K562 (cell line): ENCODE measurements around the gene TFCP2L1. TPM values are rescaled to one million over a fixed set of nuclear protein-coding genes. Genes with fewer than 3 reads are reported as not detected.

Experiments
- ATAC-seq: fragments of 200-7000 bp; cut with Tn5 transposase; 3 replicates; pipeline ENCODE4 v1.9.1; 2020; ENCODE audit warnings: moderate library complexity
- BruUV-seq: library from RNA; stranded (reverse); fragments of 400-500 nt; replicated peaks from 2 replicates; lab custom pipeline; 2021; lab: Mats Ljungman, UMichigan
- CTCF ChIA-PET: fragments of 300-600 bp; formaldehyde crosslinking; extraction: SDS; loops from one replicate; lab custom pipeline; 2021; ENCODE audit warnings: low intra/inter-chr PET ratio; lab: Yijun Ruan, JAX
- POLR2A ChIA-PET: fragments of 300-600, 350-650 bp; sonication (Branson Sonifier 250); formaldehyde crosslinking; extraction: SDS; loops from one replicate; lab custom pipeline; 2021; ENCODE audit warnings: antibody characterized with exemption, inconsistent platforms; lab: Yijun Ruan, JAX
- DNase-seq, 4 experiments: peaks; one replicate each; pipeline versions ENCODE4 v3.0.0 to v3.0.0-alpha.2; 2011 to 2018; ENCODE audit warnings: low spot score in 3 of 4, mixed read lengths in 3 of 4; ENCODE audit errors: extremely low read depth in 1 of 4
- FAIRE-seq: peaks from 2 replicates; lab custom pipeline; 2011; peaks lifted over from hg19 to GRCh38; lab: Jason Lieb, UNC
- H2AFZ ChIP-seq: 2 replicates; pipeline ENCODE4 v1.6.0; 2011; ENCODE audit warnings: low read depth, low read length, control low read depth, inconsistent platforms
- H3K27ac ChIP-seq: fragments of 200-600 bp; 3 replicates; pipeline ENCODE4 v1.8.0; 2011; ENCODE audit warnings: low read depth, mild to moderate bottlenecking, control low read depth, inconsistent platforms, low read length, moderate library complexity, mixed read lengths; ENCODE audit errors: extremely low read depth
- H3K27me3 ChIP-seq, 2 experiments: fragments of 300-600 bp in 1 of 2; 2 replicates in 1 of 2; 3 replicates in 1 of 2; pipeline versions ENCODE4 v1.6.0 to v1.8.0; 2011; ENCODE audit warnings: inconsistent platforms in 2 of 2, low read length in 2 of 2, mild to moderate bottlenecking in 1 of 2, mixed read lengths in 1 of 2, moderate library complexity in 1 of 2; ENCODE audit not compliant: control insufficient read depth in 2 of 2, insufficient read depth in 2 of 2
- H3K36me3 ChIP-seq: fragments of 300-600 bp; 3 replicates; pipeline ENCODE4 v1.8.0; 2011; ENCODE audit warnings: mild to moderate bottlenecking, low read length, inconsistent platforms; ENCODE audit not compliant: control insufficient read depth, insufficient read depth
- H3K4me1 ChIP-seq, 2 experiments: fragments of 200-600 bp in 1 of 2; replicated peaks in 1 of 2; 2 replicates in 1 of 2; 3 replicates in 1 of 2; pipeline versions ENCODE4 v1.5.1 to v1.8.0; 2011; ENCODE audit warnings: inconsistent platforms in 2 of 2, low read length in 2 of 2, mild to moderate bottlenecking in 1 of 2, mixed read lengths in 1 of 2, moderate library complexity in 1 of 2; ENCODE audit not compliant: control insufficient read depth in 2 of 2, insufficient read depth in 2 of 2
- H3K4me2 ChIP-seq: 2 replicates; pipeline ENCODE4 v1.6.1; 2011; ENCODE audit warnings: low read length, control low read depth, inconsistent platforms, mixed read lengths; ENCODE audit not compliant: insufficient read depth
- H3K4me3 ChIP-seq: fragments of 200-600 bp; sonication (generic), shearing (Covaris generic); 2 replicates; pipeline ENCODE4 v1.5.1; 2016; ENCODE audit warnings: control low read depth, inconsistent platforms
- H3K79me2 ChIP-seq: fragments of 200-600 bp; 3 replicates; pipeline ENCODE4 v1.8.0; 2011; ENCODE audit warnings: low read length, inconsistent platforms; ENCODE audit not compliant: control insufficient read depth, insufficient read depth
- H3K9ac ChIP-seq, 2 experiments: 2 replicates each; pipeline versions ENCODE4 v1.6.0 to v1.6.1; 2011; ENCODE audit warnings: low read depth in 2 of 2, low read length in 2 of 2, control low read depth in 1 of 2, inconsistent platforms in 1 of 2, mild to moderate bottlenecking in 1 of 2, mixed read lengths in 1 of 2; ENCODE audit not compliant: insufficient read depth in 1 of 2
- H3K9me1 ChIP-seq: one replicate; pipeline ENCODE4 v1.6.0; 2011; ENCODE audit warnings: inconsistent platforms, mild to moderate bottlenecking, low read length, moderate library complexity; ENCODE audit not compliant: control insufficient read depth, insufficient read depth
- H3K9me3 ChIP-seq: replicated peaks from 2 replicates; pipeline ENCODE4 v1.5.1; 2011; ENCODE audit warnings: low read depth, low read length, inconsistent platforms; ENCODE audit not compliant: control insufficient read depth, insufficient read depth
- H4K20me1 ChIP-seq: replicated peaks from 2 replicates; pipeline ENCODE4 v1.6.1; 2011; ENCODE audit warnings: low read length, inconsistent platforms, mixed read lengths; ENCODE audit not compliant: control insufficient read depth, insufficient read depth
- CBX1 ChIP-seq: sonication (generic); IDR thresholded peaks from 2 replicates; pipeline ENCODE4 v1.6.1; 2016; ENCODE audit warnings: antibody characterized with exemption, low read depth, mild to moderate bottlenecking
- CREM ChIP-seq: IDR thresholded peaks from 2 replicates; pipeline ENCODE4 v1.6.1; 2014; ENCODE audit warnings: antibody characterized with exemption, low read depth
- IFI16 ChIP-seq: fragments of 250-450 bp; sonication (Bioruptor Pico); IDR thresholded peaks from 2 replicates; pipeline ENCODE4 v2.1.2; 2022; ENCODE audit warnings: mild to moderate bottlenecking, inconsistent platforms
- JUND ChIP-seq, 2 experiments: IDR thresholded peaks; 2 replicates in 1 of 2; 3 replicates in 1 of 2; pipeline ENCODE4 v1.6.1; 2011; ENCODE audit warnings: borderline replicate concordance in 2 of 2, low read depth in 2 of 2, low read length in 2 of 2, improper control_type of control experiment in 1 of 2, missing biosample characterization in 1 of 2, missing genetic modification characterization in 1 of 2, missing genetic modification reagents in 1 of 2
- ZNF217 ChIP-seq: sonication (generic); formaldehyde crosslinking; IDR thresholded peaks from 2 replicates; pipeline ENCODE4 v1.8.0; 2022; ENCODE audit warnings: mild to moderate bottlenecking, missing genetic modification reagents
- ZNF316 ChIP-seq: fragments of 450-650 bp; IDR thresholded peaks from 2 replicates; pipeline ENCODE4 v1.6.1; 2016
- ZNF785 ChIP-seq: fragments of 250-450 bp; sonication (Bioruptor Pico); IDR thresholded peaks from 2 replicates; pipeline ENCODE4 v1.4.0; 2020; ENCODE audit warnings: mild to moderate bottlenecking
- WGBS: fragments of 100-300 bp; shearing (Covaris generic); methylation state at CpG from one replicate; pipeline ENCODE4 v1.1.6; 2016; ENCODE audit warnings: low coverage, mixed read lengths; ENCODE audit not compliant: insufficient coverage; ENCODE audit errors: missing lambda C conversion rate; 5-methylcytosine and 5-hydroxymethylcytosine counted together
- in situ Hi-C: fragments of 300-500 bp; cut with MboI; formaldehyde crosslinking; loops from 4 replicates; pipeline ENCODE4 v1.15.0; 2018; ENCODE audit warnings: inconsistent platforms, mixed read lengths
- intact Hi-C: fragments of 100-400 bp; cut with micrococcal nuclease; formaldehyde crosslinking; loops from 2 replicates; pipeline ENCODE4 v1.14.2; 2022
- polyA plus RNA-seq, 8 experiments: library from polyadenylated mRNA; depleted of rRNA in 4 of 8; stranded (reverse) in 5 of 8; unstranded in 3 of 8; fragments of >200 nt; fragmentation: Nextera tagmentation in 2 of 8; fragmentation: Illumina TruSeq in 1 of 8; extraction: Ambion mirVana in 2 of 8; extraction: Trizol in 1 of 8; gene quantifications; 2 replicates each; pipeline versions ENCODE4 v1.2.1 to v1.2.3, GENCODE V29; 2011 to 2014; ENCODE audit warnings: inconsistent platforms in 1 of 8, missing spikeins in 1 of 8
- total RNA-seq, 7 experiments: library from RNA; depleted of rRNA in 6 of 7; stranded (reverse); fragments of >200 nt in 6 of 7; fragmentation: Illumina TruSeq in 2 of 7; extraction: Trizol in 2 of 7; gene quantifications; 2 replicates each; pipeline versions ENCODE4 v1.2.1 to v1.2.3, GENCODE V29; 2011 to 2021; ENCODE audit warnings: low replicate concordance in 1 of 7

The TFCP2L1 gene
- total and polyA plus RNA-seq, 9 of the 15 experiments (the other 6 are each of a cell fraction or from before 2014, with no cell fraction given): 0.08 to 1.00 (median 0.42) TPM

GRCh38 chr2:121285926-121286325, 924 bp upstream of the TFCP2L1 start (continued):
- TF ChIP-seq IFI16 (CRISPR knock-in tag) (no peak), CBX1 (0 out of 2 replicates have a peak, but pooled peaks have one; percentile 38), ZNF316 (peak; percentile 57)

- ATAC-seq (0 out of 3 replicates have a peak, but pooled peaks have one; percentile 19), DNase-seq (no peak), FAIRE-seq (peak; percentile 29)
- Histone ChIP-seq H4K20me1 (0 out of 2 replicates have a peak, but pooled peaks cover 3% of the 10 kb centered on the region), H3K9me3 (no peaks in the 10 kb centered on the region), H3K4me3 (peak overlapping the region; percentile 41; the same call in 1 of the 2 replicates), H3K36me3 (no peaks in the 10 kb centered on the region), H3K9me1 (no peaks in the 10 kb centered on the region), H2AFZ (no peak overlapping the region), H3K4me1 (peaks cover 0 to 18% of the 10 kb centered on the region in 2 experiments; a peak in 3 of 5 replicates), H3K79me2 (no peaks in the 10 kb centered on the region), H3K4me2 (peak overlapping the region; percentile 14; the same call in 1 of the 2 replicates), H3K9ac (no peak overlapping the region), H3K27me3 (peaks cover 11 to 52% of the 10 kb centered on the region in 2 experiments; a peak in 3 of 5 replicates), H3K27ac (no peak overlapping the region)
- 20% methylated on average over 12 of the region's 12 CpGs for WGBS
- TF ChIP-seq JUND (IDR thresholded peaks at IDR 0.05; ENCODE audit: borderline replicate concordance, low read depth, low read length) (peak; percentile 30; the same call in 1 of the 2 replicates), JUND (tag; IDR thresholded peaks at IDR 0.05; ENCODE audit: borderline replicate concordance, low read depth, low read length) (peak; percentile 19; the same call in 1 of the 3 replicates), CREM (0 out of 2 replicates have a peak, but pooled peaks have one; percentile 20), ZNF217 (CRISPR knock-in tag) (no peak), ZNF785 (no peak)
- in situ Hi-C loops (no loop called here), intact Hi-C loops (no loop called here)
- ChIA-PET POLR2A (no interaction called here), CTCF (no interaction called here)
- BruUV-seq: no TSS peak
Observed at GRCh38 chr2:121283670-121284462, 1.1 kb downstream of the TFCP2L1 start.
